ENCODE results near the gene QRICH1. TPM values are rescaled to one million over a fixed set of nuclear protein-coding genes. Genes with fewer than 3 reads are reported as not detected.

Gene QRICH1
- total RNA-seq, 1 donor from 2014 or later: 101 TPM

GRCh38 chr3:48989796-48990635, 103.9 kb downstream of the QRICH1 start, which contains the start of gene P4HTM:
Gene P4HTM, plus strand, starts transcription at chr3:48990241. Its CDS starts 16 bp downstream, at chr3:48990257.
- ATAC-seq (peak; percentile 95), DNase-seq (ENCODE audit: low spot score) (peak; percentile 92)
- intact Hi-C loops (cut with DNase I): no loop called here

- intact Hi-C loops (cut with DNase I): no loop called here
- DNase-seq (ENCODE audit: low spot score) (no peak), ATAC-seq (peak; percentile 6)
Measured at GRCh38 chr3:48989126-48989795, 104.6 kb downstream of the QRICH1 start.

DNA sequence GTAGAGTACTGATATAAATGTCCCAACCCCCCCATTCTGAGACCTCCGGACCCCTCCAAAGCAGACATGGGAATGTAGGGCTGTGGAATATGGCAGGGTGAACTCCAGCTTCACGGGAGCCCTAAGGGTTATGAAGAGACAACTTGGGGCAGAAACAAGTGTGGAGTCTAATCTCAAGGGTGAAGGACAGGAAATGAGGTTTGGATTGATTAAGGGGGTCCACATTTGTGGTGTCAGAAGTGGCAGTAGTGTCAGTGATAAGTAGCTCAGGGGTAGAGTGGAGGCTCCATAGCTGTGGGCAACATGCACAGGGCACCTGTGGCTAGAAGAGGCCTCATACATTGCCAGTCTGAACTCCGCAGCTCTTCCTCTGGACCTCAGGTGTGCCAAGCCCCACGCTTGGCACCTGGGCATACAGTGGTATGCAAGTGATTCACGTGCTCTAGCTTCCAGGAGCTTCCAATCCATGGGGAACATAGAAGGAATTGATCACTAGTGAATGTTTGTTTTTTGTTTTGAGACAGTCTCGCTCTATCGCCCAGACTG, 108.0 kb downstream of the QRICH1 start:
- intact Hi-C loops (cut with DNase I): no loop called here
- ATAC-seq: no peak
- DNase-seq (ENCODE audit: low spot score): no peak

DNA sequence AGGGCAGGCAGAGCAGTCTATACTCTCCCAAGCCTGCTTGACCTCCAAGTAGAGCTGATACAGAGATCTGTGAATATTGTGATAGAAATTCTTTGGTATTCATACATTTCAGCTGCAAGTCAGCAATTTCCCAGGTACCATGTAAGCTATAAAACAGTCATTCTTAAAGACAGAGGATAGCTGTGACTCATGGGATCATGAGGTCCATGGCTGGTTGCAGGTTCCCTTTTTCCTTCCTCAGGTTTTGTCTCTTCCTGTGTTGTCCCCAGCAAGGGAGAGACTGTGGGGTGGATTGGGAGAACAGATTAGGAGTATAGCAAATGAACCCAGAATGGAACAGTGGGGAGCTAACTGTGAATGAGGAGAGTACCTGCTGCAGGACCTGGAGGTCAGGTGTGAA, 109.2 kb downstream of the QRICH1 start:
- DNase-seq (ENCODE audit: low spot score): no peak

GRCh38 chr3:48983096-48983495, 110.8 kb downstream of the QRICH1 start:
- DNase-seq (ENCODE audit: low spot score) (no peak), ATAC-seq (no peak)
- intact Hi-C loops (cut with DNase I): no loop called here

More for the DNA sequence above, 109.2 kb downstream of the QRICH1 start:
- intact Hi-C loops (cut with DNase I): no loop called here
- no peak for ATAC-seq

DNA sequence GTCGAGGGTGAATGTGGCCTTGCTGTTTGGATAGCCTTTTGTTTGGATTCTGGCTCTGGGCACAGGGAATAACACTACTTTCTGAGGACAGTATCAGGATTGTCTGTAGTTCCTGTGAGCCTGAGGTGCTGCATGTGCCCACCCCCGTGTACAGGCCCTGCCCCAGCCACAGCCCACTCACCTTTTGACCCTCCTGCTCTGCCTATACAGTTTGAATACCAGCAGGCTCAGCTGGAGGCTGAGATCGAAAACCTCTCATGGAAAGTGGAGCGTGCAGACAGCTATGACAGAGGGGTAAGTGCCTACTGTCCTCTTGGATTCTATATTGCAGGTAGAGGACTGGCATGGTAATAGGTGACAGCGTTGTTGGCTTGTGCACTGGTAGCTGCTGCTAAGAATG, 111.2 kb downstream of the QRICH1 start:
- intact Hi-C loops (cut with DNase I): no loop called here
- ATAC-seq (no peak), DNase-seq (ENCODE audit: low spot score) (no peak)

DNA sequence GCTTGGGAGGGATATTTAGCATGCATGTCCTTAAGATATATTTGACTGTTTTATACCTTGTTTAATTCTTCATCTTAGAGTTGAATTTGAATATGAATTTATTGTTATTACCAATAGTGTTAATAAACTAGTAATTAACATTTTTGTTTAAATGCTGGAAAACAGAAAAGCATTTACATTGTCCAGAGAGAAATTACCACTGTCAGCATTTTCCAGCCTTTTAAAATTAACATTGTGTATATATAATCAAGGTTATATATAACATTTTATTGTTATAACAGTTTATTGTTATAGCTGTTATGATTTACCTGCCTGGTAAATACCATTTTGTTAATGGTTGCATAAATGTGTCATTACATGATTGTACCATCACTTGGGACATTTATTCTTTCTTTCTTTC, 111.9 kb downstream of the QRICH1 start:
- intact Hi-C loops (cut with DNase I): no loop called here
- no peak for DNase-seq (ENCODE audit: low spot score)
- ATAC-seq: no peak

GRCh38 chr3:48980295-48980694, 113.6 kb downstream of the QRICH1 start:
- intact Hi-C loops (cut with DNase I): no loop called here
- ATAC-seq: no peak
- no peak for DNase-seq (ENCODE audit: low spot score)

Small RNAs within 50 kb of the gene (microRNA-seq; reads per million reads assigned to microRNA genes)
- gene MIR191 (9,348 reads per million, percentile 94 among the genes with 10 or more reads in this experiment), gene MIR425 (910 reads per million, percentile 81 among the genes with 10 or more reads in this experiment), gene MIR6890 (not detected)

Other genes with a start within 250 kb of the QRICH1 start
- gene PRKAR2A, start 246.2 kb downstream of the QRICH1 start, total RNA-seq: 46.5 TPM
- gene SLC25A20, start 195.2 kb downstream of the QRICH1 start, total RNA-seq: 12.2 TPM
- 88.9 TPM for gene ARIH2, start 175.2 kb downstream of the QRICH1 start, total RNA-seq
- gene P4HTM, start 103.8 kb downstream of the QRICH1 start, total RNA-seq: 40.1 TPM
- 149 TPM for gene WDR6, start 86.7 kb downstream of the QRICH1 start, total RNA-seq
- gene DALRD3, start 75.5 kb downstream of the QRICH1 start, total RNA-seq: 18.7 TPM
- gene NDUFAF3, start 72.0 kb downstream of the QRICH1 start, total RNA-seq: 75.1 TPM
- 121 TPM for gene IMPDH2, start 64.7 kb downstream of the QRICH1 start, total RNA-seq
- 123 TPM for gene QARS1, start 10.7 kb upstream of the QRICH1 start, total RNA-seq
- 55.7 TPM for gene USP19, start 26.8 kb upstream of the QRICH1 start, total RNA-seq
- gene LAMB2, start 39.0 kb upstream of the QRICH1 start, total RNA-seq: 515 TPM
- gene CCDC71, start 72.3 kb upstream of the QRICH1 start, total RNA-seq: 20.7 TPM
- gene KLHDC8B, start 77.5 kb upstream of the QRICH1 start, total RNA-seq: 32.5 TPM
- gene C3orf62, start 183.2 kb upstream of the QRICH1 start, total RNA-seq: 6.7 TPM
- 83.2 TPM for gene USP4, start 246.0 kb upstream of the QRICH1 start, total RNA-seq

Data from sciatic nerve (tissue), 2 donors.